Measurements from ENCODE around the gene HIVEP3.

GRCh38 chr1:41494351-41495209 is 424.1 kb downstream of the HIVEP3 start:
- no peak for TF ChIP-seq CTCF (IDR thresholded peaks at IDR 0.05; ENCODE audit: borderline replicate concordance, extremely low read depth, low read length, poor library complexity, severe bottlenecking)
- no peak for TF ChIP-seq EZH2 (IDR thresholded peaks at IDR 0.05; ENCODE audit: borderline replicate concordance, low read depth, low read length, severe bottlenecking)

Measured in DND-41 (cell line).